ENCODE data around the gene PRR35. TPM values are rescaled to one million over a fixed set of nuclear protein-coding genes. Genes with fewer than 3 reads are reported as not detected.

PRR35 gene
- total RNA-seq, 1 donor, result under 0.01 TPM

DNA sequence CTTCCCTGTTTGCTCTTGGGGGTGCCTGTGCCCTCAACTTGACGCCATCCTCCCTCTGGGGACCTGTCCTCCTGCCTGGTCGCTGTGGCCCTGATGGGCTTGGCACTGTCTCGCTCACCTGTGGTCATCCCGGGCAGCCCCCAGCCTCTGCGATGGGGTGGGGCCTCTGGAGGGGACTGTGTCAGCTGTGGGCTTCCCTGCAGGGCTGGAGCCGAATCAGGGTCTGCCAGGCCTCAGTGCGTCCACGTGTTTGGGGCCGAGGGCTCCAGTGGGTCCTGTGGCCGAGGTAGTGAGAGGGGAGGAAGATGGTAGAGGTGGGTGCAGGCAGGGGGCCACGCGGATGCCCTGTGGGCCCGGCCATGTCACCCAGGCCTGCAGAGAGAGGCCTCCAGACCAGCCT lies 17.6 kb downstream of the PRR35 start:
- TF ChIP-seq, protein P1, sequence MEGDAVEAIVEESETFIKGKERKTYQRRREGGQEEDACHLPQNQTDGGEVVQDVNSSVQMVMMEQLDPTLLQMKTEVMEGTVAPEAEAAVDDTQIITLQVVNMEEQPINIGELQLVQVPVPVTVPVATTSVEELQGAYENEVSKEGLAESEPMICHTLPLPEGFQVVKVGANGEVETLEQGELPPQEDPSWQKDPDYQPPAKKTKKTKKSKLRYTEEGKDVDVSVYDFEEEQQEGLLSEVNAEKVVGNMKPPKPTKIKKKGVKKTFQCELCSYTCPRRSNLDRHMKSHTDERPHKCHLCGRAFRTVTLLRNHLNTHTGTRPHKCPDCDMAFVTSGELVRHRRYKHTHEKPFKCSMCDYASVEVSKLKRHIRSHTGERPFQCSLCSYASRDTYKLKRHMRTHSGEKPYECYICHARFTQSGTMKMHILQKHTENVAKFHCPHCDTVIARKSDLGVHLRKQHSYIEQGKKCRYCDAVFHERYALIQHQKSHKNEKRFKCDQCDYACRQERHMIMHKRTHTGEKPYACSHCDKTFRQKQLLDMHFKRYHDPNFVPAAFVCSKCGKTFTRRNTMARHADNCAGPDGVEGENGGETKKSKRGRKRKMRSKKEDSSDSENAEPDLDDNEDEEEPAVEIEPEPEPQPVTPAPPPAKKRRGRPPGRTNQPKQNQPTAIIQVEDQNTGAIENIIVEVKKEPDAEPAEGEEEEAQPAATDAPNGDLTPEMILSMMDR (IDR thresholded peaks at IDR 0.05; ENCODE audit: extremely low read depth, low read depth, low read length), result no peak
- no peak overlapping the region for H2AFZ ChIP-seq (ENCODE audit: low read length)
- peaks cover 4% of the 10 kb centered on the region for H3K79me2 ChIP-seq (ENCODE audit: insufficient read depth, low read length)
- no peak for DNase-seq (ENCODE audit: insufficient read length, low spot score, missing footprints)
- H3K27ac ChIP-seq (ENCODE audit: low read depth, low read length), result no peak overlapping the region
- H3K4me3 ChIP-seq (ENCODE audit: insufficient read depth, low read length), result no peak overlapping the region
- no peaks in the 10 kb centered on the region for H3K27me3 ChIP-seq (ENCODE audit: insufficient read depth, low read length)
- no peaks in the 10 kb centered on the region for H3K9me3 ChIP-seq (ENCODE audit: low read depth, low read length)
- peaks cover 10% of the 10 kb centered on the region for H4K20me1 ChIP-seq (ENCODE audit: insufficient read depth, low read length)
- H3K36me3 ChIP-seq (ENCODE audit: insufficient read depth, low read length), result no peaks in the 10 kb centered on the region
- no peak overlapping the region for H3K4me2 ChIP-seq (ENCODE audit: insufficient read depth, low read length)
- H3K4me1 ChIP-seq (ENCODE audit: insufficient read depth, low read length), result no peaks in the 10 kb centered on the region

DNA sequence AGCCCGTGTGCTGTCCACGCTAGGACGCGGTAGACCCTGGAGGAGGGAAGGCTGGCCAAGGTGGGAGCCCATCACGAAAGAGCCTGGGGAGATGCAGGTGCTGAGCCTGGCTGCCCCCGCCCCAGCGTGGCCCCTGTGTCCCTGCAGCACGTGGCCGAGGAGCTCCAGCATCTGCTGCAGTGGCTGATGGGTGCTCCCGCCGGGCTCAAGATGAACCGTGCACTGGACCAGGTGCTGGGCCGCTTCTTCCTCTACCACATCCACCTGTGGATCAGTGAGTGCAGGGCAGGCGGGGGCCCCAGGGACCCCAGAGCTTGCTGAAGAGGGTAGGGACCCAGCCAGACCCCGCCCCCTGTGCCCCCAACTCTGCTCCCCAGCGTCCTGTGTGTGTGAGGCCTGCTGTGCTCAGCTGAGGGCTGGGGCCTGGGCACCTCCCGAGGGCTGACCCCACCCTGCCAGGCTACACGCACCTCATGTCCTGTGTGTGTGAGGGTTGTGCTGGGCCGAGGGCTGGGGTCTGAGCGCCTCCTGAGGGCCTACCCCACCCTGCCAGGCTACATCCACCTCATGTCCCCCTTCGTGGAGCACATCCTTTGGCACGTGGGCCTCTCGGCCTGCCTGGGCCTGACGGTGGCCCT lies 18.2 kb downstream of the PRR35 start:
- no peak for DNase-seq (ENCODE audit: insufficient read length, low spot score, missing footprints)
- H3K27me3 ChIP-seq (ENCODE audit: insufficient read depth, low read length), result no peaks in the 10 kb centered on the region

DNA sequence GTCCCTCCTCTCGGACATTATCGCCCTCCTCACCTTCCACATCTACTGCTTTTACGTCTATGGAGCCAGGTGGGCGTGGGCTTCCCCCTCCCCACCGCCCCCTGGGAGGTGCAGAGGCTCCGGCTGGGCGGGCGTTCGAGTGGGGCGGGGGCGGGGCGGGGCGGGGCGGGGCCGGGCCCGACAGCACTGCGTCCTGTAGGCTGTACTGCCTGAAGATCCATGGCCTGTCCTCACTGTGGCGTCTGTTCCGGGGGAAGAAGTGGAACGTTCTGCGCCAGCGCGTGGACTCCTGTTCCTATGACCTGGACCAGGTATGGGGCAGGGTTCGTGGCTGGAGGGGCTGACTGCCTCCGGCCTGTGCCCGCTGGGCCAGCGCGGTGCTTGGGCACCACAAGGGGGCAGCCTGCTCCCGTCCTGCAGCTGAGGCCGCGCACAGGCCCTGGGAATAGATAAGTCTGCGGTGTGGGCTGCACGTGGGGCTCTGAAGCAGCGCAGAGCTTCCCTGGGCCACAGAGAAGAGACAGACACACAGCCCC lies 18.7 kb downstream of the PRR35 start:
- no peak overlapping the region for H2AFZ ChIP-seq (ENCODE audit: low read length)
- peaks cover 8% of the 10 kb centered on the region for H4K20me1 ChIP-seq (ENCODE audit: insufficient read depth, low read length)
- H3K4me2 ChIP-seq (ENCODE audit: insufficient read depth, low read length), result peak overlapping the region; percentile 63
- H3K9me3 ChIP-seq (ENCODE audit: low read depth, low read length), result no peaks in the 10 kb centered on the region
- no peaks in the 10 kb centered on the region for H3K27me3 ChIP-seq (ENCODE audit: insufficient read depth, low read length)
- no peak overlapping the region for H3K27ac ChIP-seq (ENCODE audit: low read depth, low read length)
- peak; percentile 99 for DNase-seq (ENCODE audit: insufficient read length, low spot score, missing footprints)
- H3K4me1 ChIP-seq (ENCODE audit: insufficient read depth, low read length), result no peaks in the 10 kb centered on the region
- no peak overlapping the region for H3K4me3 ChIP-seq (ENCODE audit: insufficient read depth, low read length)
- no peaks in the 10 kb centered on the region for H3K79me2 ChIP-seq (ENCODE audit: insufficient read depth, low read length)
- H3K36me3 ChIP-seq (ENCODE audit: insufficient read depth, low read length), result no peaks in the 10 kb centered on the region
- TF ChIP-seq, protein P1 (IDR thresholded peaks at IDR 0.05; ENCODE audit: extremely low read depth, low read depth, low read length), result peak; percentile 65

More for the DNA sequence above, 18.2 kb downstream of the PRR35 start:
- no peaks in the 10 kb centered on the region for H3K4me1 ChIP-seq (ENCODE audit: insufficient read depth, low read length)
- H3K36me3 ChIP-seq (ENCODE audit: insufficient read depth, low read length), result no peaks in the 10 kb centered on the region
- H3K9me3 ChIP-seq (ENCODE audit: low read depth, low read length), result no peaks in the 10 kb centered on the region
- no peak overlapping the region for H3K4me3 ChIP-seq (ENCODE audit: insufficient read depth, low read length)
- H3K79me2 ChIP-seq (ENCODE audit: insufficient read depth, low read length), result no peaks in the 10 kb centered on the region
- H3K27ac ChIP-seq (ENCODE audit: low read depth, low read length), result no peak overlapping the region
- TF ChIP-seq, protein P1 (IDR thresholded peaks at IDR 0.05; ENCODE audit: extremely low read depth, low read depth, low read length), result no peak
- H4K20me1 ChIP-seq (ENCODE audit: insufficient read depth, low read length), result peaks cover 8% of the 10 kb centered on the region
- H3K4me2 ChIP-seq (ENCODE audit: insufficient read depth, low read length), result no peak overlapping the region
- H2AFZ ChIP-seq (ENCODE audit: low read length), result no peak overlapping the region

DNA sequence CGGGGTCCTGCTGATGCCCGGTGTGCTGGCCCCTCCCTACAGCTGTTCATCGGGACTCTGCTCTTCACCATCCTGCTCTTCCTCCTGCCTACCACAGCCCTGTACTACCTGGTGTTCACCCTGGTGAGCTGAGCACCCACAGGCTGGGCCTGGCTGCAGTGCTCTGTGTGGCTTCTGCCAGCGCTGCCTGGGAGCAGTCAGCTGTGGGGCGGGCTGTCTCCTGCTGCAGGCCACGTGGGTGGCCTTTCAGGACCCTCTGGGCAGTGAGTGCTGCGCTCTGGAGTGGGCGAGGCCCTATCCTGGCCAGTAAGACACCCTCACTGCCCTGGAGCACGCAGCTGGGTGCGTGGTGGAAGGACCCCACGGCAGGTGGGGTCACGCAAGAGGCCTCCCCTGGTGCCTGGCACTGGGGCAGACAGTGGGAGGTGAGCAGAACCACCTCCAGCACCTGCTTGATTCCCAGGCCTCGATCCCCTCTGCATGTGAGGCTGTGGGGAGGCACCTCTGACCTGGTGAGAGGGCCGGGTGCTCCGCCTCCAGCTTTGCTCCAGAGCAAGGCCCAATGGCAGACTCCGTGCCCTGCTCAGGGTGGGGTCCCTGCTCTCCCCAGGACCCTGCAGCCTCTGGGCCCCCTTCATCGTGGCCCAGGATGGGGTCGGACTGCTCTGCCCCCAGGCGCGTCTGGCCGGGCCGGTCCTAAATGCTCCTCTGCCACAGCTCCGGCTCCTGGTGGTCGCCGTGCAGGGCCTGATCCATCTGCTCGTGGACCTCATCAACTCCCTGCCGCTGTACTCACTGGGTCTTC lies 20.1 kb downstream of the PRR35 start:
- Histone ChIP-seq H3K27ac (ENCODE audit: low read depth, low read length) (no peak overlapping the region), H2AFZ (ENCODE audit: low read length) (no peak overlapping the region), H3K36me3 (ENCODE audit: insufficient read depth, low read length) (no peaks in the 10 kb centered on the region), H3K9me3 (ENCODE audit: low read depth, low read length) (no peaks in the 10 kb centered on the region), H3K4me3 (ENCODE audit: insufficient read depth, low read length) (no peak overlapping the region), H4K20me1 (ENCODE audit: insufficient read depth, low read length) (peaks cover 3% of the 10 kb centered on the region), H3K27me3 (ENCODE audit: insufficient read depth, low read length) (no peaks in the 10 kb centered on the region), H3K4me2 (ENCODE audit: insufficient read depth, low read length) (no peak overlapping the region), H3K79me2 (ENCODE audit: insufficient read depth, low read length) (no peaks in the 10 kb centered on the region), H3K4me1 (ENCODE audit: insufficient read depth, low read length) (no peaks in the 10 kb centered on the region)
- peak; percentile 74 for DNase-seq (ENCODE audit: insufficient read length, low spot score, missing footprints)
- TF ChIP-seq, protein P1 (IDR thresholded peaks at IDR 0.05; ENCODE audit: extremely low read depth, low read depth, low read length), result no peak

All from osteoblast (primary cell).